Bone marrow (tissue), 2 donors: ENCODE measurements around the gene MTARC2.

ENCODE experiments used
- DNase-seq, 2 donors: peaks; one replicate each; lab custom pipeline; 2025; lab: John Stamatoyannopoulos, UW

MTARC2 gene

GRCh38 chr1:220827445-220828178, 79.5 kb downstream of the MTARC2 start:
- DNase-seq = no peak

- DNase-seq = no peak
Observed at GRCh38 chr1:220828179-220828490, 80.0 kb downstream of the MTARC2 start.

GRCh38 chr1:220828950-220829586, 80.9 kb downstream of the MTARC2 start:
- DNase-seq = no peak

- DNase-seq = no peak
Observed at GRCh38 chr1:220833436-220833835, 85.3 kb downstream of the MTARC2 start.
